H1 (cell line): ENCODE data around the gene BSND. TPM values are rescaled to one million over a fixed set of nuclear protein-coding genes. Genes with fewer than 3 reads are reported as not detected.

ENCODE experiments used
- CTCF ChIA-PET: fragments of 300-600 bp; sonication (Branson Sonifier 250); formaldehyde crosslinking; loops from one replicate; lab custom pipeline; 2021; ENCODE audit not compliant: partially characterized antibody; lab: Charles Lee
- POLR2A ChIA-PET: fragments of 300-600 bp; sonication (Branson Sonifier 250); formaldehyde crosslinking; loops from one replicate; lab custom pipeline; 2021; ENCODE audit warnings: inconsistent platforms; ENCODE audit not compliant: partially characterized antibody; lab: Charles Lee
- DNase-seq, 2 experiments: peaks; one replicate each; pipeline versions ENCODE4 v3.0.0 to v3.0.0-alpha.2; 2010 to 2022; ENCODE audit warnings: low spot score in 2 of 2, low read depth in 1 of 2, mixed read lengths in 1 of 2
- FAIRE-seq: peaks from 2 replicates; lab custom pipeline; 2011; peaks lifted over from hg19 to GRCh38; lab: Jason Lieb, UNC
- H2AFZ ChIP-seq: 2 replicates; pipeline ENCODE4 v1.8.1; 2012; ENCODE audit warnings: low read length, inconsistent platforms
- H2AK5ac ChIP-seq: 2 replicates; pipeline ENCODE4 v1.6.1; 2013; ENCODE audit warnings: low read depth, low read length
- H2BK120ac ChIP-seq: replicated peaks from 2 replicates; pipeline ENCODE3; 2013; ENCODE audit warnings: low read depth, low read length, inconsistent platforms
- H2BK12ac ChIP-seq: 2 replicates; pipeline ENCODE4 v1.6.1; 2013; ENCODE audit warnings: low read depth, low read length
- H2BK15ac ChIP-seq: 2 replicates; pipeline ENCODE4 v1.6.1; 2013; ENCODE audit warnings: low read length
- H2BK20ac ChIP-seq: 2 replicates; pipeline ENCODE4 v1.6.1; 2013; ENCODE audit warnings: low read length
- H2BK5ac ChIP-seq: 2 replicates; pipeline ENCODE4 v1.6.1; 2013; ENCODE audit warnings: low read depth, low read length
- H3K14ac ChIP-seq: 2 replicates; pipeline ENCODE4 v1.6.1; 2013; ENCODE audit warnings: inconsistent platforms; ENCODE audit not compliant: insufficient read length
- H3K18ac ChIP-seq: 2 replicates; pipeline ENCODE4 v1.6.1; 2013; ENCODE audit warnings: low read length; ENCODE audit errors: extremely low read depth
- H3K23ac ChIP-seq: 2 replicates; pipeline ENCODE4 v1.6.1; 2013; ENCODE audit warnings: inconsistent platforms; ENCODE audit not compliant: insufficient read length
- H3K23me2 ChIP-seq: 2 replicates; pipeline ENCODE4 v1.6.1; 2013; ENCODE audit warnings: low read depth, low read length
- H3K27ac ChIP-seq: 2 replicates; pipeline ENCODE4 v1.6.1; 2011; ENCODE audit warnings: low read depth, low read length, inconsistent platforms
- H3K27me3 ChIP-seq, 4 experiments: replicated peaks in 1 of 4; 1 replicate in 1 of 4; 2 replicates in 3 of 4; pipeline versions ENCODE4 v1.6.1 to v1.8.1; 2011 to 2013; ENCODE audit warnings: low read length in 3 of 4, mild to moderate bottlenecking in 3 of 4, inconsistent platforms in 2 of 4, mixed read lengths in 2 of 4, moderate library complexity in 1 of 4; ENCODE audit not compliant: control insufficient read depth in 3 of 4, insufficient read depth in 3 of 4; ENCODE audit errors: extremely low read depth in 1 of 4
- H3K36me3 ChIP-seq, 4 experiments: 2 replicates each; pipeline versions ENCODE4 v1.6.1 to v1.8.1; 2011 to 2013; ENCODE audit warnings: mild to moderate bottlenecking in 4 of 4, low read length in 3 of 4, moderate library complexity in 2 of 4, control low read depth in 1 of 4, inconsistent platforms in 1 of 4; ENCODE audit not compliant: insufficient read depth in 4 of 4, control insufficient read depth in 2 of 4
- H3K4ac ChIP-seq: replicated peaks from 2 replicates; pipeline ENCODE3; 2013; ENCODE audit warnings: low read length, low read depth, mixed read lengths, inconsistent platforms; ENCODE audit not compliant: insufficient read length
- H3K4me1 ChIP-seq, 4 experiments: replicated peaks in 1 of 4; 1 replicate in 1 of 4; 2 replicates in 3 of 4; pipeline versions ENCODE4 v1.6.1 to v1.8.1; 2011 to 2013; ENCODE audit warnings: low read length in 3 of 4, inconsistent platforms in 2 of 4, mixed read lengths in 1 of 4; ENCODE audit not compliant: insufficient read depth in 4 of 4, control insufficient read depth in 3 of 4
- H3K4me2 ChIP-seq, 2 experiments: 2 replicates each; pipeline versions ENCODE4 v1.6.1 to v1.8.1; 2011 to 2013; ENCODE audit warnings: low read depth in 2 of 2, low read length in 2 of 2, control low read depth in 1 of 2, inconsistent platforms in 1 of 2, mild to moderate bottlenecking in 1 of 2; ENCODE audit not compliant: insufficient read depth in 1 of 2
- H3K4me3 ChIP-seq, 4 experiments: fragments of 200-600, 300-600 bp in 1 of 4; sonication (generic), shearing (Covaris generic), sonication (Bioruptor Twin) in 1 of 4; 2 replicates each; pipeline versions ENCODE4 v1.5.1 to v1.8.1; 2011 to 2016; ENCODE audit warnings: low read length in 4 of 4, low read depth in 3 of 4, control low read depth in 2 of 4, inconsistent platforms in 2 of 4, mild to moderate bottlenecking in 2 of 4, mixed read lengths in 1 of 4, moderate library complexity in 1 of 4; ENCODE audit not compliant: insufficient read depth in 2 of 4; ENCODE audit errors: extremely low read depth in 1 of 4
- H3K56ac ChIP-seq: replicated peaks from 2 replicates; pipeline ENCODE3; 2013; ENCODE audit warnings: low read depth, mild to moderate bottlenecking, mixed read lengths, low read length, inconsistent platforms; ENCODE audit not compliant: insufficient read length
- H3K79me1 ChIP-seq: 2 replicates; pipeline ENCODE4 v1.6.1; 2013; ENCODE audit warnings: low read depth, low read length, control low read depth
- H3K79me2 ChIP-seq, 2 experiments: 2 replicates each; pipeline versions ENCODE4 v1.6.1 to v1.8.1; 2012 to 2013; ENCODE audit warnings: low read length in 2 of 2, mild to moderate bottlenecking in 2 of 2, inconsistent platforms in 1 of 2; ENCODE audit not compliant: insufficient read depth in 2 of 2, control insufficient read depth in 1 of 2
- H3K9ac ChIP-seq, 4 experiments: replicated peaks in 1 of 4; 1 replicate in 1 of 4; 2 replicates in 3 of 4; pipeline versions ENCODE4 v1.6.1 to v1.8.1; 2011 to 2013; ENCODE audit warnings: low read depth in 3 of 4, low read length in 3 of 4, control low read depth in 2 of 4, mild to moderate bottlenecking in 2 of 4, moderate library complexity in 2 of 4, inconsistent platforms in 1 of 4; ENCODE audit errors: extremely low read depth in 1 of 4
- H3K9me3 ChIP-seq, 2 experiments: 2 replicates each; pipeline versions ENCODE4 v1.6.1 to v1.8.1; 2012 to 2013; ENCODE audit warnings: mild to moderate bottlenecking in 2 of 2, moderate library complexity in 2 of 2, control low read depth in 1 of 2, inconsistent platforms in 1 of 2, low read depth in 1 of 2, low read length in 1 of 2, mixed read lengths in 1 of 2; ENCODE audit not compliant: insufficient read depth in 2 of 2
- H4K20me1 ChIP-seq, 2 experiments: replicated peaks in 1 of 2; 2 replicates each; pipeline versions ENCODE3 to v1.8.1; 2011 to 2013; ENCODE audit warnings: inconsistent platforms in 2 of 2, low read length in 2 of 2, mild to moderate bottlenecking in 1 of 2; ENCODE audit not compliant: insufficient read depth in 2 of 2, control insufficient read depth in 1 of 2
- H4K5ac ChIP-seq: 2 replicates; pipeline ENCODE4 v1.6.1; 2013; ENCODE audit warnings: low read length, low read depth, mixed read lengths, inconsistent platforms; ENCODE audit not compliant: insufficient read length
- H4K8ac ChIP-seq: 2 replicates; pipeline ENCODE4 v1.8.0; 2013; ENCODE audit warnings: mild to moderate bottlenecking, moderate library complexity, low read length, inconsistent platforms; ENCODE audit not compliant: insufficient read depth; ENCODE audit errors: extremely low read depth
- H4K91ac ChIP-seq: replicated peaks from 2 replicates; pipeline ENCODE3; 2013; ENCODE audit warnings: low read length, mixed read lengths, inconsistent platforms; ENCODE audit not compliant: insufficient read length
- CEBPB ChIP-seq: IDR thresholded peaks from 2 replicates; pipeline ENCODE4 v1.6.1; 2012; ENCODE audit warnings: low read depth, low read length
- EP300 ChIP-seq, 2 experiments: IDR thresholded peaks; 1 replicate in 1 of 2; 2 replicates in 1 of 2; pipeline ENCODE4 v1.6.1; 2011 to 2012; ENCODE audit warnings: low read depth in 2 of 2, low read length in 2 of 2, mild to moderate bottlenecking in 2 of 2, borderline replicate concordance in 1 of 2, inconsistent platforms in 1 of 2, moderate library complexity in 1 of 2
- GABPA ChIP-seq: IDR thresholded peaks from 2 replicates; pipeline ENCODE4 v1.6.1; 2011; ENCODE audit warnings: mild to moderate bottlenecking, low read length, moderate library complexity, borderline replicate concordance; ENCODE audit not compliant: insufficient read depth
- POU5F1 ChIP-seq: IDR thresholded peaks from 2 replicates; pipeline ENCODE4 v1.6.1; 2011; ENCODE audit warnings: low read depth, mild to moderate bottlenecking, low read length, moderate library complexity
- SP1 ChIP-seq: IDR thresholded peaks from 2 replicates; pipeline ENCODE4 v1.6.1; 2011; ENCODE audit warnings: low read depth, low read length
- TCF12 ChIP-seq: IDR thresholded peaks from 2 replicates; pipeline ENCODE4 v1.6.1; 2011; ENCODE audit warnings: low read depth, mild to moderate bottlenecking, low read length
- TEAD4 ChIP-seq: IDR thresholded peaks from 2 replicates; pipeline ENCODE4 v1.6.1; 2012; ENCODE audit warnings: low read depth, low read length, inconsistent platforms, mixed read lengths
- YY1 ChIP-seq: IDR thresholded peaks from 2 replicates; pipeline ENCODE4 v1.6.1; 2011; ENCODE audit warnings: low read depth, mild to moderate bottlenecking, low read length
- WGBS, 2 experiments: shearing (Covaris generic) in 1 of 2; methylation state at CpG; one replicate each; pipeline versions ENCODE4 v1.1.6 to v1.1.7; 2013 to 2015; ENCODE audit warnings: low lambda C conversion rate in 2 of 2, mixed read lengths in 2 of 2, inconsistent platforms in 1 of 2, low coverage in 1 of 2, missing lambda C conversion rate in 1 of 2; ENCODE audit not compliant: insufficient replicate concordance in 2 of 2, insufficient coverage in 1 of 2, insufficient read length in 1 of 2; ENCODE audit errors: extremely low coverage in 1 of 2, missing lambda C conversion rate in 1 of 2; 5-methylcytosine and 5-hydroxymethylcytosine counted together
- polyA plus RNA-seq, 7 experiments: library from polyadenylated mRNA; depleted of rRNA in 3 of 7; stranded (reverse) in 5 of 7; unstranded in 2 of 7; fragments of >200 nt in 5 of 7; fragments of 200-250 nt in 2 of 7; gene quantifications; 1 replicate in 5 of 7; 2 replicates in 1 of 7; 4 replicates in 1 of 7; pipeline versions ENCODE4 v1.2.1 to v1.2.3, GENCODE V29; 2011 to 2013; ENCODE audit warnings: missing spikeins in 2 of 7, mixed read lengths in 2 of 7
- total RNA-seq: library from RNA; stranded (reverse); fragmentation: NEBNext Ultra II Directional; extraction: Animal tissue kit (Norgen Biotek cat#: 25700); gene quantifications from 2 replicates; pipeline ENCODE4 v1.2.1, GENCODE V29; 2021

BSND gene
- total and polyA plus RNA-seq, 2 of the 8 experiments (the other 6 are each of a cell fraction or from before 2014, with no cell fraction given) = 0.43 to 0.68 TPM

DNA sequence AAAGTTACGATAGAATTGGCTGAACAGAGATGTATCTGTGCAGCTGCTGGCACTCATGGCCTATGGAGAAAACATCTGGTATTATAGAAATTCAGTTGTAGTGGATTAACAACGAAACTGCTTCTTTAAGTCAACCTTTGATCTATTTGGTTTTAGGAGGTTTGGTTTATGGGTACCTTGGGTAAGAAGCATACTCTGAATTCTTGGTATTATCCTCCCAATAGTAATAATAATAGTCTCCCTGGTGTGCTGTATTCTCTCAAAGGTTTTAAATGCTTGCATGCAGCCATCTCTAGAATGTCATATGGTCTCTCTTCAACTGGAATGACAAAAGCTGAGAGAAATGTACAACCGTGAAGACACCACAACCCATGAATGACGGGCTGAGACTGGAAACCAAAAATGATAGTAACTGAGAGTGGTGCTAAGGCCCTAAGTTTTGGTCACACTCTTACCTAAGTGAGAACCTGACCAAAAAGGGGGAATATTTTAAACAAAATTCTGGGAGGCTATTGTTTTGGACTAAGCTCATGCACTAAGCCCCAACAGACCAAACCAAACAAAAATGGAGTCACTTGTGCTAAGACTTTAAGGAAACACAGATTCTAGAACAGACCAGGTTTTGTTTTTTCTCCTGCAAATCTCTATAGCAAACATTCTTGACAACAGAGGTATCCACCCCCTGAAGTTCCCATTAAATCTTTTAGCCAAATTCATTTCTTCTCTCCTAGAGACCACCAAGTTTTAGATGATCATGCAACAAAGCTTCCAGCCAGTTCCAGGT is 35.9 kb upstream of the BSND start:
- Histone ChIP-seq H3K79me2 (no peaks in the 10 kb centered on the region), H3K23me2 (no peaks in the 10 kb centered on the region), H3K27me3 (no peaks in the 10 kb centered on the region), H2BK15ac (no peak overlapping the region), H3K4ac (no peak overlapping the region), H3K79me1 (no peaks in the 10 kb centered on the region), H3K27ac (peak overlapping the region; percentile 65), H4K20me1 (no peaks in the 10 kb centered on the region), H3K18ac (peak overlapping the region; percentile 64), H3K4me3 (no peak overlapping the region), H3K23ac (no peak overlapping the region), H4K91ac (peak overlapping the region; percentile 22), H2BK12ac (peak overlapping the region; percentile 91; the same call in 1 of the 2 replicates), H3K9ac (no peak overlapping the region), H4K5ac (no peak overlapping the region), H2BK120ac (no peak overlapping the region), H2BK20ac (0 out of 2 replicates have a peak overlapping the region, but pooled peaks have one; percentile 75), H3K9me3 (peaks cover under 1 to 10% of the 10 kb centered on the region in 2 experiments; a peak in 3 of 4 replicates), H3K4me1 (peaks cover 0 to 14% (median 11%) of the 10 kb centered on the region in 4 experiments; a peak in 5 of 7 replicates), H2AFZ (no peak overlapping the region), H4K8ac (no peak overlapping the region), H2AK5ac (peak overlapping the region; percentile 97), H3K56ac (no peak overlapping the region), H2BK5ac (peak overlapping the region; percentile 95; the same call in 1 of the 2 replicates), H3K36me3 (peaks cover 0 to 5% (median 0%) of the 10 kb centered on the region in 4 experiments; a peak in 1 of 8 replicates), H3K14ac (no peak overlapping the region), H3K4me2 (no peak overlapping the region; a peak in 1 of 4 replicates)
- FAIRE-seq = peak; percentile 42
- DNase-seq = no peak
- POLR2A ChIA-PET = interaction anchor here (1.2 to 2.1 kb wide), 2 partner anchors 10 to 22 kb away, joined by 3 to 7 read pairs; no protein-coding TSS in a partner anchor
- TF ChIP-seq TCF12 (no peak), SP1 (0 out of 2 replicates have a peak, but pooled peaks have one; percentile 52), TEAD4 (peak; percentile 89), CEBPB (peak; percentile 24; the same call in 1 of the 2 replicates), EP300 (IDR thresholded peaks at IDR 0.05; ENCODE audit: borderline replicate concordance in 1 of 2, low read depth in 2 of 2, low read length in 2 of 2) (peak in 1 of 2 experiments; percentile 66; a peak in 1 of 3 replicates), POU5F1 (0 out of 2 replicates have a peak, but pooled peaks have one; percentile 19), YY1 (peak; percentile 46; the same call in 1 of the 2 replicates), GABPA (no peak)
- CTCF ChIA-PET = interaction anchor here (0.6 to 9.0 kb wide), 9 partner anchors 9 to 72 kb away, joined by 3 to 49 read pairs (median 5); no protein-coding TSS in a partner anchor
- 30% methylated on average over 4 of the region's 4 CpGs; no CpG with 5 or more reads in 1 of the 2 experiments for WGBS, 2 experiments
